Gastroesophageal sphincter (tissue), 3 donors: ENCODE data around the gene ARID1B.

Experiments used
- CTCF ChIP-seq, 4 experiments: fragments of 200-600 bp in 2 of 4; fragments of 450-650 bp in 2 of 4; sonication (generic) in 1 of 4; IDR thresholded peaks; one replicate each; pipeline ENCODE4 v1.5.1; 2017 to 2019; ENCODE audit warnings: antibody characterized with exemption in 4 of 4, mild to moderate bottlenecking in 2 of 4, moderate library complexity in 2 of 4
- EP300 ChIP-seq: sonication (generic); formaldehyde crosslinking; IDR thresholded peaks from one replicate; pipeline ENCODE4 v1.6.1; 2017; ENCODE audit warnings: antibody characterized with exemption, mild to moderate bottlenecking
- POLR2A ChIP-seq, 2 donors: fragments of 450-650 bp; IDR thresholded peaks; one replicate each; pipeline ENCODE4 v1.6.1; 2017; ENCODE audit warnings: antibody characterized with exemption in 2 of 2, mild to moderate bottlenecking in 2 of 2, moderate library complexity in 1 of 2
- POLR2AphosphoS5 ChIP-seq: sonication (generic); formaldehyde crosslinking; IDR thresholded peaks from one replicate; pipeline ENCODE4 v1.6.1; 2017; ENCODE audit warnings: antibody characterized with exemption

DNA sequence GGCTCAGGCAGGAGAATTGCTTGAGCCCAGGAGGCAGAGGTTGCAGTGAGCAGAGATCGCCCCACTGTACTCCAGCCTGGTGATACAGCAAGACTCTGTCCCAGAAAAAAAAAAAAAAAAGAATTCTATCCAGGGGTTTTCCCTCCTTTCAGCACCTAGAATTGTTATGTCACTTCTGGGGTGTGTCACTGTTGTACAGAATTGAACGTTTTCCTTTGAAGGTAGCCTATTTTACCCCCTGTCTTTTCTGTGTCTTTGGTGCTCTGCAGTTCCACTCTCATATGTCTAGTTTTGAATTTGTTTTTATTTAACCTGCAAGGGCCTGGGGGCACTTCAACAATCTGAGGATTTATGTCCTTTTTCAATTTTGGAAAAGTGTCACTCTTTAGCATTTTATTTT lies 19.3 kb upstream of the ARID1B start:
- TF ChIP-seq POLR2AphosphoS5 (no peak), POLR2A (IDR thresholded peaks at IDR 0.05) (no peak), CTCF (IDR thresholded peaks at IDR 0.05) (no peak), EP300 (no peak)
